ENCODE data around the gene CSRP1.

DNA sequence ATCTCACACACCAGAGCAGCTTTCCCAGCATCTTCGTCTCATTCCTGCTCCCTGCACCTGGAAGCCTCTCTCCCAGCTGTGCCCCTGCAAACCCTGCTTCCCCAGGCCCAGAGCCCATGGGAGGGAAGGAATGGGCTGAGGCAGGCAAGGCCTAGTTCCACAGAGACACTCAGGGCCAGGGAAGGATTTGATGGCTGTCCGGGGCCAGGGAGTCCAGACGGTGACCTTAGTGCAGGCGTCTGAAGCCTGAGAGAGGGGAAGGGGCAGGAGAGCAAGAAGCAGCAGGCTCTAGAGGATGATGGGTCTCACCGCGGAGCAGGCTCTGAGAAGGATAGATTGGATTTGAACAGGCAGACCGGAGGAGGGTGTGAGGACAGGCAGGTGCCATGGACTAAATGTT is 63.2 kb downstream of the CSRP1 start:
- TF ChIP-seq, protein P1, sequence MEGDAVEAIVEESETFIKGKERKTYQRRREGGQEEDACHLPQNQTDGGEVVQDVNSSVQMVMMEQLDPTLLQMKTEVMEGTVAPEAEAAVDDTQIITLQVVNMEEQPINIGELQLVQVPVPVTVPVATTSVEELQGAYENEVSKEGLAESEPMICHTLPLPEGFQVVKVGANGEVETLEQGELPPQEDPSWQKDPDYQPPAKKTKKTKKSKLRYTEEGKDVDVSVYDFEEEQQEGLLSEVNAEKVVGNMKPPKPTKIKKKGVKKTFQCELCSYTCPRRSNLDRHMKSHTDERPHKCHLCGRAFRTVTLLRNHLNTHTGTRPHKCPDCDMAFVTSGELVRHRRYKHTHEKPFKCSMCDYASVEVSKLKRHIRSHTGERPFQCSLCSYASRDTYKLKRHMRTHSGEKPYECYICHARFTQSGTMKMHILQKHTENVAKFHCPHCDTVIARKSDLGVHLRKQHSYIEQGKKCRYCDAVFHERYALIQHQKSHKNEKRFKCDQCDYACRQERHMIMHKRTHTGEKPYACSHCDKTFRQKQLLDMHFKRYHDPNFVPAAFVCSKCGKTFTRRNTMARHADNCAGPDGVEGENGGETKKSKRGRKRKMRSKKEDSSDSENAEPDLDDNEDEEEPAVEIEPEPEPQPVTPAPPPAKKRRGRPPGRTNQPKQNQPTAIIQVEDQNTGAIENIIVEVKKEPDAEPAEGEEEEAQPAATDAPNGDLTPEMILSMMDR (IDR thresholded peaks at IDR 0.05): no peak
- TF ChIP-seq EZH2 (IDR thresholded peaks at IDR 0.05; ENCODE audit: borderline replicate concordance, insufficient read depth, low read depth, low read length, poor library complexity, severe bottlenecking): no peak
